RPMI8226 (cell line): ENCODE results near the gene BAZ2A.
A peak's percentile ranks its signal among the peaks of the same experiment; 100 is the strongest.

Experiments used
- DNase-seq: peaks from one replicate; pipeline ENCODE4 v3.0.0-alpha.2; 2015

The BAZ2A gene

DNA sequence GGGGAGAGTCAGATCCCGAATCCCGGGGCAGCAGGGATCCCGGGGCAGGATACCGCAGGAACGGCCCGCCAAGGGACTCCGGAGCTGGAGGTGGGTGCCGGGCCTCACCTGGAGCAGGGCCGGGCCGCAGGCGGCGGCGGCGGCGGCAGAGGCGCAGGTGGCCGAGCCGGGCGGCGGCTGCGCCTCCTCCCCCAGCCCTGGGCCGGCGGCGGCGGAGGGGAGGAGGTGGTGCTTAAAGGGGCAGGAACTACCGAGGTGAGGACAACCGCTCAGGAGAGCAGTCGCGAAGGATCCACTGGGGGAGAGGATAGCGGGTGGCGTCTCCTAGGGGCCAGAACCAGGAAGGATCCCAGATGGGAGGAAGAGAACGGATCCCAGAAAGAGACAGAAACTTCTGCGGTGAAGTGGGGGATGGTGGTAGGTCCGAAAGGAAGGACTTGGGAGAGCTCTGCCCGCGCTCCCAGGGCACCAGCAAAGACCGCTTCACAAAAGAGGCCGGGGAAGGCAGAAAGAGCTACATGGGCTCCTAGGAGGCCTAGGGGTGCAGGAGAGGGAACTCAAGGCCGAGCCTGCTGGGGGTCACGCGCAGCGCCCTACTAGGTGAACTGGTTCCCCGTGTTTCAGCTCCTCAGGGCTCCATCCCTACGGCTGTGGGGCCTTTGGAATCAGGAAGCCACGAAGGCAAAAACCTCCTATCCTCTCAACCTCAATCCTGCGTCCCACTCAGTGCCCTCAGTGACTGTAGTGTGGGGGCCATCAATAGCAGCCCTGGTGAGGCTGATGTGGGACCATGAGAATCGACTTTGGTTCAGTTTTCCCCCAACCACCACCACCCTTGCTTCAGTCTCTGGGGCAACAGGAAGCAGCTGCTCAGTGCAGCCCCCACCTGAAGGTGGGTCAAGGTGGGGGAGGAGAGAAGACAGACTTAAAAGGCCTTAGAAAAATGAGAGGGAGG lies 5.0 kb upstream of the BAZ2A start:
- DNase-seq, result peak; percentile 90

DNA sequence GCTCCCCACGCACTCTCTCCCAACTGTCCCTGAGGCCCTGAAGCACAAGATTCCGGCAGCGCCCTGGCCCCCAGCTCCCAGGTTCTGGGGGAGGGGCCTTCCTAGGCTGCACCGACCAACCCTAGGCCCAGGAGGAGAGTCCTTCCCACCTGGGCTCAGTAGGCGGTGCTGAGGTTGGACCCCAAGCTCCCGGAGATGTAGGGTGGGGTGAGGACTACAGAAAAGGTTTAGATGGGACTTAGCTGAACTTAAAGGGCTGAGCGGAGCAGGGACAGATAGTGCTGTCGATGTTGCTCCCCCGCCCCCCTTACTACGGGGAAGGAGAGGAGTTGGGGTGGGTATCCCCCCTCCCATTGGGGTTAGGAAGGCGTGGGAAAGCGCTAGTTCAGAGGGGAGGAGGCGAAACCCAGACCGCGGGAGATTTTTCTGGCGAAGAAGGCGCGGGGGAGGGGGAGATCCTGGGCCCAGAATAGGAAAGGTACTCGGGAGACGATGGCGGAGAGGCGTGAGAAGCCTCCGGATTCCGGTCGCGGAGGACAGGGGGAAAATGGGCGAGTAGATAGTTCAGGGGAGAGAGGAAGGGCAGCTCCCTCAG lies 4.2 kb upstream of the BAZ2A start:
- peak; percentile 77 for DNase-seq

DNA sequence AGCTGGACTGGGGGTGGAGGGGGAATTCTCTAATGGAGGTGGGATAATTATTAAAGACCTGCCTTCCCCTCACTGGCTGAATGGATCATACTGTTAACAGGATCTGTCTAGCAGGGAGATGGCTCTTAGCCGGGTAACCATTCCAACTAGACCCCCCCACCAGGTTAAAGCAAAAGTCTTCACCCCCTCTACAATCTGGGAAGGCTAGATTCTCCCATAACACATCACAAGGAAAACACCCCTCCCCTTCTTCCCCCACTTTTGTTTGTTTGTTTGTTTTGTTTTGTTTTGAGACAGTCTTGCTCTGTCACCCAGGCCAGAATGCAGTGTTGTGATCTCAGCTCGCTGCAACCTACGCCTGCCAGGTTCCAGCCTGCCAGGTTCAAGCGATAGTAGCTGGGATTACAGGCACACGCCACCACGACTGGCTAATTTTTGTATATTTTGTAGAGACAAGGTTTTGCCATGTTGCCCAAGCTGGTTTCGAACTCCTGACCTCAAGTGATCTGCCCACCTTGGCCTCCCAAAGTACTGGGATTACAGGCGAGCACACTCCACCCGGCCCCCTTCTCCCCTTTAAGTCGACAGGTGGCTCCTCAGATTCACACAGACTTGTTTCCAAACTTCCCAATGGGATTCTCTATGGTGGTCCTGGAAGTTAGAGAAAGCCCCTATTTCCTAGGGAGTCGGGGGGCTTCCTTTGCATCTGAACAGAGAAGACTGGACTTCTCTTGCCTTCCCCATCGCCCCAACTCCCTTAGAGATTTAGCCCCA lies 3.5 kb upstream of the BAZ2A start:
- peak; percentile 44 for DNase-seq

DNA sequence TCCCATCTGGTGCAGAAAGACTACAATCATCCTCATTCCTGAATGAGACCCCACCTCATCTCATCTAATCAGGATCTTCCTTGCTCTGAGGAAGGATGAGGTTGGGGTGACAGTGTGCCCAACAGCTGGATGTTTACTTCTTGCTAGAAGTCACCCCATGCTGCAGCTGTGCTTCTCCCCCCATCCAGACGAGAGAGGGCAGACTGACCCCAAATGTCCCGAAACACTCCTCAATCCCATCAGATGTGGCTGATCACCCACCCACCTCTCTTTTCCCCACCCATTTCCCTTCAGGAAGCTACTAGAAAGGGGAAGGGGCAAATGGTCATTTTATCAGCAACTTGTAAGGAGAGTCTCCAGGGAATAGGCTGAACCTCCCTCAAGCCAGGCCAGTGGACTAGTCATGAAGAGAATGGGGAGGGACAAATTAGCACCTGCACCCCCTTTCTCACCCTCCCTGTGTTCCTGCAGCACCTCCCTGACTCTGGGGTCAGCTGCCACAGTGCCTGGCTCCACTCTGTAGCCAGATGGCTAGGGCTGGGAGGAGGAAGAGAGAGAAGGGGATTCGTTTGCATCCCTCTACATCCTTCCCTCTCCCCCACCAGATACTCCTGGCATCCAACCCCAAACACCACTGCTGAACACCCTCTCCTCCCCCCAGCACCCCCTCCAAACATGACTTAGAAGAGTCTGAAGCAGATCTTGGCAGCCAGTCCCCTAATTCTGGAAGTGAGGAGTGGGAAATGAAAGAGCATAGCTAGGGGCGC lies 2.8 kb upstream of the BAZ2A start:
- no peak for DNase-seq

DNA sequence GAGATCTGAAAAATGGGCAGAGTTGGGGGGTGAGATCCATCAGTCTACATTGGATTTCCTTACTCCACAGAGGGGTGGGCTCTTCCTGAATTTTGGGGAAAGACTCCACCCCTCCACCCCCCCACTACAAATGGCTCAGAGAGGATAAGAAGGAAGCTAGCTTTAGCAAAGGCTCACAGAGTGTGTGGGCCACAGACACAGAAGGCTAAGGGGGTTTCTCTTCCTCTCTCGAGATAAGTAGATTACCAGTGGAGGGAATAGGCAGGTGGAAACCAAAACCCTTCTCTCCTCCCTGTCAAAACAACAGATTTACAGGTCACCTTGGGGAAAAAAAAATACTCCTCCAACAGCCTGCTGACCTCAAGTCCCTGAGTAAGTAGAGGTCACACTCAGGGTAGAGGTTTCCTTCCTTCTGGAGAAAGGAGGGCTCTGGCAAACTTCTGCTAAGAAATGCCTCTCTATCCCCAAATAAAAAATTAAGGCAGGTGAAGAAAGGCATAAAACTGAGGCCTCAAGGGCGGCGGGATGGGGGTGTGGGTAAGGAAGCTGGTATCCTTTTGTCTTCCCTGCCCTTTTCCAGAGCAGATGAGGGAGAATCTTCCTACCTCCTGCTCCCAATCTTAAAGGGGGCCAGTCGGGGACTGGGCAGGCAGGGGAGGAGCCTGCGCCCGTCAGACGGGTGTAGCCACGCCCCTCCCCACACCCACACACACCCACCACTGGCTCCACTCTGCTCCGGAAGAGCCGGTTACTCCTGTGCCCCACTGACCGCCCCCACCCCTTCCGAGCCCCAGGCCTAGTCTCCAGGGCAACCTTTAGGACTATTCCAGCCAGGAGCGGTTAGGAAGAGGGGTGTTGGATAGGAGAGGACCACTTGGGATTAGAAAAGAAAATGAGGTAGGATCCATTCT lies 1.9 kb upstream of the BAZ2A start:
- peak; percentile 77 for DNase-seq

DNA sequence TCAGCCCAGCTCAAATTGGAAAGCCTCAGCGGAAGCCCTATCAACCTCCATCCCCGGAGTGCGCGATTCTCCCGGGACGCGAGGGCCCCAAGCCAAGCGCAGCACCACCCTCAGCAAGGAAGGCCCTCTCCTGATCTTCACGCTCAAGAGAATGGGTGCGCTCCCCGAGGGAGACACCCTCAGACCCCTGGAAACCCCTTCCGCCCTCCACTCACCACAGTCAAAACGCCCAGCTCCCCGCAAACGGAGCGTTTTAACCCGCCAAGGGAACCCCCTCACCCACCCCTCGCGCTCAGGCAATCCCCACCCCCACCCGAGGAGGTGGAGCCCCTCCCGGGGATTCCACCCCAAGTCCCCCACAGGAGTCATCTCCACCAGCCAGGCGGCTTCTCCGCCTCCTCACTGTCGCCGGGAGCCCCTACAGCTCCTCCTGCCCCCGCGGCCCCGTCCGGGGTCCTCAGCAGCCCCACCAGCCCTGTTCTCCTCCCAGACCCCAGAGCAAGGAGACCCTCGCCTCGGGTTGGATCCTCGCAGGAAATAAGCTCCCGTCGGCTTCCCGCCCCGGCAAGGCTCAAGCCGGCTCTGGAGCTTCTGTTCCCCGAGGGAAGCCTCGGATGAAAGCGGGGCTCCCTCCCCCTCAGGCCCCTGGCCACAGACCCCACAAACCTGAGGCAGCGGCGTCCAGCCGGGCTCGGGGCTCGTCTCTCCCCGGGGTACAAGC lies 507 bp downstream of the BAZ2A start:
- peak; percentile 45 for DNase-seq

DNA sequence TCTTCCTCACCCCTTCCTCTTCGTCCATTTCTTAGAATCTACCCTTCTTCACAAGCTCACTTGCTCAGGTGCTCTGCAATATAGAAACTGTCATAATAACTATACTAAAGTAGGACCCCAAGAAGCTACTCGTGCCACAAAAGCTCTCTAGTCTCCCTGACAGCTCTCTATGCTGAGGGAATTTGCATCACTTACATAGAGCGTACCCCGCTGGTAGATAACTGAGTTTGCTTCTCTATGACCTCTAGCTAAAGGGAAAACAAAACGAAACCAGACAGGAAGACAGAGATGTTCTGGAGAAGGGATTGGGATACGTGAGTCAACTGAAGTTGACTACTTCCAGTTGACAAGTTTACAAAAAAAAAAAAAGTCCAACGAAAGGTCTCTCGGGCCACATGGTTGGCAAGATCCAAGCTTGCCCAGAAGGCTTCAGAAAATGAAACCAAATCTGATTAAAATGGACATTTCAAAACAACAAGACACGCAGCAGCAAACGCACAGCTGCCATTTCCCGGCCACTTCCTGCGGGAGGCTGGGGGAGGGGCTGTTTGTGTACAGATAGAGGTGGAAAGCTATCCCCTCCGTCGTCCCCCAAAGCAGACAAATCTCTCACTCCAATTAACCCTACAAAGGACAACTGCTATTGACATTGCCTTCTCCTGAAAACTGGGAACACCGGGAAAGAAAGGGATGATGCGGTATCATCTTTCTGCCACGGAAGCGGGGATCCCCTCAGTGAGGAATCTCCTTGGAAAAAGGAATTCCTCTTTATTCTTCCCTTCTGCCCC lies 1.3 kb downstream of the BAZ2A start:
- DNase-seq, result peak; percentile 85

DNA sequence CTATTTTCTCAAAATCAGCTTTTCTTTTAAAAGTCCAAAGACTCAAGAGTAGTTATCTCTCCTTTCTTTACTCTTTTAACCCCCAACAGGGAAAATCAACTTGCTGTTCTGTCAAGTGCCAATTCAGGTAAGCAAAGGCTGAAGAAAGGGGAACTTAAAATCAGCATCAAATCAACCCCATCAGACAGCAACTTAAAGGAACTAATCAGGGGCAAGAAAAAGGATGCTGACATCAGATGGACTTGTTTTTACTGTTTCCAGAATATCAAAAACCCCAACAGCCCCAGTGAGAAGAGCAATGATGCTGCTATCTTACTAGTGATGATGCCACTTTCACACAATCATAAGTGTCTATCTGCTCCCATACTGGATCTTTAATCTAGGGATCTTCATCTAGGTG lies 3.4 kb downstream of the BAZ2A start:
- no peak for DNase-seq

DNA sequence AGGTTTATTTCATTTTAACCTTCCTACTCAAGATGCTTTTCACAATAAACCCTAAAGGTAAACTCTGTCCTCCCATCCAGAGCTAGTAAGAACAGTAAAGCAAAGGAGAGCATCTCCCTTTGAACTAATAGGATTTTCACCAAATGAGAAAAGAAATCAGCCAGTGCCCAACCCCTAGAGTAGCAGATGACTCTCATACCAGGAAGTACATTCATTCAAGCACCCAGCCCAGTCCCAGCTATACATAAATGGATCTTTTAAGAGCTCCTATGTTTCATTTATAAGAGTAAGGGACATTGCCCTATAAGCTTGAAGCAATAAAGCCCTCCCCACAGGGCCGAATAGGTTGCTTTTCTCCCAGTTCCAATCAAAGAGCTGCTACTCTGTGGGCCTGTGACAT lies 7.6 kb downstream of the BAZ2A start:
- no peak for DNase-seq

DNA sequence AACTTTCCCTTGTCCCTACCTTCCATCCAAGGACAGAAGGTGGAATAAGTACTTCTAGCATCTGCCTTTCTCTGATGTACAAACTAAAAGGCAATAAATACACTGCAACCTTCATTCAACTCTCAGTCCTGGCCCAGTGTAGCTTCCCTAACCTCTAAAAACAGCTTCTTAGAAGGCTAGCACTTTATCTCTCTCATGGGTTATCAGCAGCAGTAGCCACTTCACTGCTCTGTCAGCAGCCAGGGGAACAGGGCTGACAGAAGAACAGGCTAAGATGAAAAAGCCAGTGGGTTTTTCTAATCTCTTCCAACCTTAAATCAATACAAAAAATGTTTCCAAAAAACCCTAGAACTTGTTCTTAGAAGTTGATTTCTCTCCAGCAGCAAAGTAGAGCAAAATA lies 13.2 kb downstream of the BAZ2A start:
- DNase-seq, result no peak

DNA sequence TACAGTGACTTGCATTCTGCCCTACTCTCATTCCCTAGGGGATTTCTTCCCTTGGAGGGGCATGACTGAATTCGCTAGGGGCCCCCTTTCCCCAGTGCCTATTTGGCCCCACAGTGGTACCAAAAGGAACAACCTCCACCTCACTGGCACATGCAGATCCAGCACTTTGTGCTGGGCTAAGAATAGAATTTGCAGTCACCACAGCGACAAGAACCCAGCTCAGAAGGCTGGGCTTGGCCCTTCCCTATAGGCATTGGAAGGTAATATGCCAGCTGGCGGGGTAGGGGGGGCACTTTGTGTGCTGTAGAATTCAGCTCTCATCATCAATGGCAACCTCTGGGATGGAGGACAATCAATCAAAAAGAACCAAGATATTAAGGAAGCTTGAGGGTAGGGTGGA lies 13.9 kb downstream of the BAZ2A start:
- no peak for DNase-seq

DNA sequence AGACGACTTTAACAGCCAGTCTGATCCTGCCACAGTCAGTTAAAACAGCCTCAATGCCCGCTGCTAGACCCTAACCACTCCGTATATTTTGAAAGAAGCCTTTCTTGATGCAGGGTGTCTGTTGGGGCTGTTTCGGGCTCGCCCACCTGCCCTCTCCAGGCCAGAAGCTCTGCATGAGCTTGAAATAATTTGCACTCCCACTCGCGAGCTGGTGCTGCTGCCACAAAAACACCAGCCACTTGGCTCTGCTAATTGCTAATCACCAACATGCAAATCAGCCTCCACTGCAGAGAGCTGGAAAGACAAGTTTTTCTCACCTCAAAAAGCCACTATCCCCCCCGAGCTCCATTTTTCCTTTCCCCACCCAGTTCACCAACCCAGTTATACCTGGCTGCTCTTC lies 15.5 kb downstream of the BAZ2A start:
- no peak for DNase-seq

DNA sequence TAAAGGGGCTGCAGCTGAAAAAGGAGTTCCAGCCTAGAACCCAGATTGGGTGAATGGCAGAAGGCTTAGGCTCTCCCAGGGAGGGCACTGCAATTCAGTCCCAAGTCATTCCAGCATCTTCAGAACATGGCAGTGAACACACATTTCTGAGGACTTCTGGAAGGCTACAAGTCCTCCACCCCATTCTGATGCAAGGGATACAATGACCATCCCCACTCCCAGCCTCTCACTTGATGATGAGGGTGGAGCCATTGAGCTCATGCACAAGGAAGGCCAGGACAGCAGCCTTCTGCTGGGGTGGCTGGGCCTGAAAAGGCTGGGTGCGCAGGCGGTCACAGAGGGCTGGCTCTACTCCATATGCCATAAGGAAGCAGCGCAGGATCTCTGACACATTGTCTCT lies 25.8 kb downstream of the BAZ2A start:
- DNase-seq, result no peak

DNA sequence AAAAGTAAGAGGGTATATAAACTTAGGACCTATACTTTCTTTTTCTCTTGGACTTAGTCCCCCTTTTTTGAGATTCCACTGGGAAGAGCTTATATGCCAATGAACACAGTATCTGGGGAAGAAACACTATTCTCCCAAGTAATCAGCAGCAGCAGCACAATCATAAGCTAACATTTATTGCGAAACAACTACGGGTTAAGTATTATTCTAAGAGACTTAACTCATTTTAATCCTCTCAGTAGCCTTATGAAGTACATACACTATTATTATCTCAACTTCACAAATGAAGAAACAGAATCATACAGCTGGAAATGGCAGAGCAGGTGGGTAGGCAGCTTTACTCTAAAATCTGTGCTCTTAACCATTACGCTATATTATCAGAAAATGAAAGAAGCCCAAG lies 27.9 kb downstream of the BAZ2A start:
- DNase-seq, result no peak

DNA sequence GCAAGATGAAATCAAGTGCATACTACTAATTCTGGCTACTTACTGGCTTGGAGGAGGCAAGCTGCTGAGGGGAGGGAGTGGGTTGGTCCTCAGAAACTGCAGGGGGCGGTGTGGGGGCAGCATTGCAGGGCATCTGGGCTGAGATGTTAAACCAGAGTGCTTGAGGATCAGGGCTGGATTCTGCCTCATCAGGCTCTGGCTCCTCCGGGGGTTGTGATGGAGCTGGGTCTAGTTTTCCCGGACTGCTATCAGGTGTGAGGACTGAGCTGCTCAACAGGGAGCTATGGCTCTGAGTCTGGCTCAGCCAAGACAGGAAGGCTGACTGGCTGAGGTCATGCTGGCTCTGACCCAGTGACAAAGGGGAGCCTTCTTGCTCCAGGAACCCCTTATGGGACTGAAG lies 28.6 kb downstream of the BAZ2A start:
- DNase-seq, result peak; percentile 29

DNA sequence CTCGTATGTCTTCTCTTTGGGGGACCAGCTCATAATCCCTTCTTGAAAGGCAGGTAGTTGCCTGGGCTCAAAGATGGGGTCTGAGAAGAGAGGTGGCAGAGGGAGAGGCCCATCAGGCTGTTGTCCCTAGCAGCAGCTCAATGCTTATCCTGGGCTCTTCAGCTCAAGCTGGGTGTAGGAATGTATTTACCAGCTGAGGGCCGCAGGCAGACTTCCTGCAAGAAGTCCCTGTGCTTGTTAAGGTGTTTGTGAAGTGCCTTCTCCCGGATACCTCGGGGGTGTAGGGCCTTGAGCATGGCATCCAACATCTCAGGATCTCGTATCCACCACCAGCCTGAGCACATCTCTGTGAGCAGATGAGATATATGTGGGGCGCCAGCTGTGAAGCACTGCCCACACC lies 29.4 kb downstream of the BAZ2A start:
- DNase-seq, result no peak

DNA sequence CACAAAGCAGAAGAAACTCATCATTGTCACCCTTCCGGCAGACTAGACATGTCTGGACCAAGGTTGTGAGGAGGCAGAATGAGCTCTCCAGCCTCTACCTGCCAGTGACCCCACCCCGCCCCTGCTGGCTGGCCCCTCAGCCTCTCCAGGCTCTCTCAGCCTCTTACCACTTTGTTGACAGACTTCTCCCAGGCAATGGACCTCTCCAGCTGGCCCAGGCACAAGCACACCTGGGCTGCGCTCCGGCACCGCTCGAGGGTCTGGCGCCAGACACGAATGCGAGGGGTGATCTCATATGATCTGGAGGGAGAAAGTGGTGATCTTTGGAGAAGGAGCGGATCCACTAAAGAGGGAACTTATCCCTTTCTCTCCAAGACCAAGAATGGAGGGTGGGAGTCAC lies 30.3 kb downstream of the BAZ2A start:
- no peak for DNase-seq

DNA sequence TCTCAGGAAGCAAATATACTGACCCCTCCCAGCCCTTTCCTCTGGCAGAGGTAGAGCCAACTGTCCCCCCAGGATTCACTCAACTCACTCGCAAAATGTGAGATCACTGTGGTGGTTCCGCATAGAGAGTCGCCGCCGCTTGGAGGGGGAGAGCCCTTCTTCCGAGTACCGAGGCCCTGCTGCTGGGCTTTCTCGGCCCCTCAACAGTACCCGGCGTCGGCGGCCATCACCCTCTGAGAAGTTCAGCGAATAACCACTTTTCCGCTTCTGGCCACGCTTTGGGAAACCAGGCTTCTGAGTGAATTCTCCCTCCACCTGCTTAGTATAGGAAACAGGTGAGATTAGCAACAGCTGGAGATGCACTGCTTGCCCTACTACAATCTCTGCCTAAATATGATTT lies 31.1 kb downstream of the BAZ2A start:
- no peak for DNase-seq

DNA sequence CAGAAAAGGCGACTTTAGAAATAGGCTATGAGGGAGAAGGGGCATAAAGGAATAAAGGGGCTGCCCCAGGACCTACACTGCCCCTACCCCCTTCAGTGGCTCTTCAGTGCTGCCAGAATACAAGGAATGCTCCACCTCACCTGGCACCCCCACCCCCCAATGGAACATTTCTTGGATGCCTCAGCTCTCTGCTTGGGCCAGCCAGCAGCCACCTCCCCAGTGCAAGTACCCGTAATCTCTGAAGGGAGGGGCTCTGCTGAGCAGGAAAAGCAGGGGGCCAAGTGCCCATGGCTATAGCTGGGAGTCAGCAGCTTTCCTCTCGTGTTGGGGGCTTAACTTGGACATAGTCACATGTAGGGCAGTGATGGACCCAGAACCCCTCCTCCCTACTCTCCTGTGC lies 33.3 kb downstream of the BAZ2A start:
- no peak for DNase-seq

DNA sequence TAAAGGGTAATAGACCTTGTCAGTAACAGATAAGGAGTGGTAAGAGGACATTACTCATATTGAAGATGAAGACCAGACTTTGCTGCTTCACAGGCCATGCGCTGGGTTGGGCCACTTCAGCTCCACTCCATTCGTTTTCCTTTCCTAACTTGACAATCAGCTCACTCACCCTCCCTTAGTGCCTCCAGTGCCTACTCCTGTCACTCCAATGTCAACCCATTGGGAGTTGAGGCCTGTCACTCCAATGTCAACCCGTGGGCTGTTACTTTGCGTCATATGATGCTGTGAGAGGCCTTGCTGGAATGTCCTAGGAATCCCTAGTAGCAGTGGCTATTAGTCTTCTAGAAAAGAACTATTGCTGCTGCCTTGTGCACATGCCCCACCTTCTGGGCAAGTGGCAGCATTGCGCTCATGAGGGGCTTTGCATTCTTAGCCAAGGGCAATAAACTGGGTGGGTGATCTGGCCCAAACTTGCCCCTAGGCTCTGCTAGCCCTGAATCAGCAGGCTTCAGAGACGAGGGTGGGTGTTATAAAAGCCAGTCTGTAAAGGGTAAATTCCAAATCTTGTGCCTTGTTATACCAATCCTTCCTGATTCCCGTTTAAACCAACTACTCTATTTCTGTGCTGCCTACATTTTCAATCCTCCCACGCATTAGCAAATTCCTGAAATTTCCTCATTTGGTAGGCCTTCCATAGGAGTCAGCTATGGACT lies 36.1 kb downstream of the BAZ2A start:
- peak; percentile 61 for DNase-seq
